ENCODE measurements around the gene CDKN2A.

DNA sequence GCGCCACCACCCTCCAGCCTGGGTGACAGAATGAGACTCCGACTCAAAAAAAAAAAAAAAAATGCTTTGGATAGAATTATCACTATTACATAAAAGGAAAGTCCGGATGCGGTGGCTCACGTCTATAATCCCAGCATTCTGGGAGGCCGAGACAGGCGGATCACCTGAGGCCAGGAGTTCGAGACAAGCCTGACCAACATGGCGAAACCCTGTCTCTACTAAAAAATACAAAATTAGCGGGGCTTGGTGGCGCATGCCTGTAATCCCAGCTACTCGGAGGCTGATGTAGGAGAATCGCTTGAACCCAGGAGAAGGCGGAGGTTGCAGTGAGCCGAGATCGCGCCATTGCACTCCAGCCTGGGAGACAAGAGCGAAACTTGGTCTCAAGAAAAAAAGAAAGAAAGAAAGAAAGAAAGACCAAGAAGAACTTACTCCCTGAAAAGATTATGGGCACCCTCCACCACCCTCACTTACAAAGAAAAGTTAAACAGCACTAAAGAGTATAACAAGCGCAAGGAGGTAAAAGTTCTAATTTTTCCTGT is 17.8 kb downstream of the CDKN2A start:
- TF ChIP-seq, protein P1, sequence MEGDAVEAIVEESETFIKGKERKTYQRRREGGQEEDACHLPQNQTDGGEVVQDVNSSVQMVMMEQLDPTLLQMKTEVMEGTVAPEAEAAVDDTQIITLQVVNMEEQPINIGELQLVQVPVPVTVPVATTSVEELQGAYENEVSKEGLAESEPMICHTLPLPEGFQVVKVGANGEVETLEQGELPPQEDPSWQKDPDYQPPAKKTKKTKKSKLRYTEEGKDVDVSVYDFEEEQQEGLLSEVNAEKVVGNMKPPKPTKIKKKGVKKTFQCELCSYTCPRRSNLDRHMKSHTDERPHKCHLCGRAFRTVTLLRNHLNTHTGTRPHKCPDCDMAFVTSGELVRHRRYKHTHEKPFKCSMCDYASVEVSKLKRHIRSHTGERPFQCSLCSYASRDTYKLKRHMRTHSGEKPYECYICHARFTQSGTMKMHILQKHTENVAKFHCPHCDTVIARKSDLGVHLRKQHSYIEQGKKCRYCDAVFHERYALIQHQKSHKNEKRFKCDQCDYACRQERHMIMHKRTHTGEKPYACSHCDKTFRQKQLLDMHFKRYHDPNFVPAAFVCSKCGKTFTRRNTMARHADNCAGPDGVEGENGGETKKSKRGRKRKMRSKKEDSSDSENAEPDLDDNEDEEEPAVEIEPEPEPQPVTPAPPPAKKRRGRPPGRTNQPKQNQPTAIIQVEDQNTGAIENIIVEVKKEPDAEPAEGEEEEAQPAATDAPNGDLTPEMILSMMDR (IDR thresholded peaks at IDR 0.05): no peak
- TF ChIP-seq EP300 (IDR thresholded peaks at IDR 0.05; ENCODE audit: low read depth): no peak

Data from transverse colon (tissue), 3 donors.